K562 (cell line): ENCODE results near the gene RCSD1. TPM values are rescaled to one million over a fixed set of nuclear protein-coding genes. Genes with fewer than 3 reads are reported as not detected.

Experiments used
- ATAC-seq: fragments of 200-7000 bp; cut with Tn5 transposase; 3 replicates; pipeline ENCODE4 v1.9.1; 2020; ENCODE audit warnings: moderate library complexity
- BruUV-seq: library from RNA; stranded (reverse); fragments of 400-500 nt; replicated peaks from 2 replicates; lab custom pipeline; 2021; lab: Mats Ljungman, UMichigan
- CTCF ChIA-PET: fragments of 300-600 bp; formaldehyde crosslinking; extraction: SDS; loops from one replicate; lab custom pipeline; 2021; ENCODE audit warnings: low intra/inter-chr PET ratio; lab: Yijun Ruan, JAX
- POLR2A ChIA-PET: fragments of 300-600, 350-650 bp; sonication (Branson Sonifier 250); formaldehyde crosslinking; extraction: SDS; loops from one replicate; lab custom pipeline; 2021; ENCODE audit warnings: antibody characterized with exemption, inconsistent platforms; lab: Yijun Ruan, JAX
- DNase-seq, 4 experiments: peaks; one replicate each; pipeline versions ENCODE4 v3.0.0 to v3.0.0-alpha.2; 2011 to 2018; ENCODE audit warnings: low spot score in 3 of 4, mixed read lengths in 3 of 4; ENCODE audit errors: extremely low read depth in 1 of 4
- FAIRE-seq: peaks from 2 replicates; lab custom pipeline; 2011; peaks lifted over from hg19 to GRCh38; lab: Jason Lieb, UNC
- H2AFZ ChIP-seq: 2 replicates; pipeline ENCODE4 v1.6.0; 2011; ENCODE audit warnings: low read depth, low read length, control low read depth, inconsistent platforms
- H3K27ac ChIP-seq: fragments of 200-600 bp; 3 replicates; pipeline ENCODE4 v1.8.0; 2011; ENCODE audit warnings: low read depth, mild to moderate bottlenecking, control low read depth, inconsistent platforms, low read length, moderate library complexity, mixed read lengths; ENCODE audit errors: extremely low read depth
- H3K27me3 ChIP-seq, 2 experiments: fragments of 300-600 bp in 1 of 2; 2 replicates in 1 of 2; 3 replicates in 1 of 2; pipeline versions ENCODE4 v1.6.0 to v1.8.0; 2011; ENCODE audit warnings: inconsistent platforms in 2 of 2, low read length in 2 of 2, mild to moderate bottlenecking in 1 of 2, mixed read lengths in 1 of 2, moderate library complexity in 1 of 2; ENCODE audit not compliant: control insufficient read depth in 2 of 2, insufficient read depth in 2 of 2
- H3K36me3 ChIP-seq: fragments of 300-600 bp; 3 replicates; pipeline ENCODE4 v1.8.0; 2011; ENCODE audit warnings: mild to moderate bottlenecking, low read length, inconsistent platforms; ENCODE audit not compliant: control insufficient read depth, insufficient read depth
- H3K4me1 ChIP-seq, 2 experiments: fragments of 200-600 bp in 1 of 2; replicated peaks in 1 of 2; 2 replicates in 1 of 2; 3 replicates in 1 of 2; pipeline versions ENCODE4 v1.5.1 to v1.8.0; 2011; ENCODE audit warnings: inconsistent platforms in 2 of 2, low read length in 2 of 2, mild to moderate bottlenecking in 1 of 2, mixed read lengths in 1 of 2, moderate library complexity in 1 of 2; ENCODE audit not compliant: control insufficient read depth in 2 of 2, insufficient read depth in 2 of 2
- H3K4me2 ChIP-seq: 2 replicates; pipeline ENCODE4 v1.6.1; 2011; ENCODE audit warnings: low read length, control low read depth, inconsistent platforms, mixed read lengths; ENCODE audit not compliant: insufficient read depth
- H3K4me3 ChIP-seq: fragments of 200-600 bp; sonication (generic), shearing (Covaris generic); 2 replicates; pipeline ENCODE4 v1.5.1; 2016; ENCODE audit warnings: control low read depth, inconsistent platforms
- H3K79me2 ChIP-seq: fragments of 200-600 bp; 3 replicates; pipeline ENCODE4 v1.8.0; 2011; ENCODE audit warnings: low read length, inconsistent platforms; ENCODE audit not compliant: control insufficient read depth, insufficient read depth
- H3K9ac ChIP-seq, 2 experiments: 2 replicates each; pipeline versions ENCODE4 v1.6.0 to v1.6.1; 2011; ENCODE audit warnings: low read depth in 2 of 2, low read length in 2 of 2, control low read depth in 1 of 2, inconsistent platforms in 1 of 2, mild to moderate bottlenecking in 1 of 2, mixed read lengths in 1 of 2; ENCODE audit not compliant: insufficient read depth in 1 of 2
- H3K9me1 ChIP-seq: one replicate; pipeline ENCODE4 v1.6.0; 2011; ENCODE audit warnings: inconsistent platforms, mild to moderate bottlenecking, low read length, moderate library complexity; ENCODE audit not compliant: control insufficient read depth, insufficient read depth
- H3K9me3 ChIP-seq: replicated peaks from 2 replicates; pipeline ENCODE4 v1.5.1; 2011; ENCODE audit warnings: low read depth, low read length, inconsistent platforms; ENCODE audit not compliant: control insufficient read depth, insufficient read depth
- H4K20me1 ChIP-seq: replicated peaks from 2 replicates; pipeline ENCODE4 v1.6.1; 2011; ENCODE audit warnings: low read length, inconsistent platforms, mixed read lengths; ENCODE audit not compliant: control insufficient read depth, insufficient read depth
- DPF2 ChIP-seq: fragments of 450-650 bp; IDR thresholded peaks from 2 replicates; pipeline ENCODE4 v1.6.1; 2016
- ETV1 ChIP-seq: fragments of 450-650 bp; conservative IDR thresholded peaks from 2 replicates; pipeline ENCODE4 v1.6.1; 2016; ENCODE audit warnings: missing genetic modification characterization, control low read depth, low read depth, missing compliant biosample characterization
- HNRNPUL1 ChIP-seq: fragments of 200-400 bp; formaldehyde crosslinking; IDR thresholded peaks from 2 replicates; pipeline ENCODE4 v1.6.1; 2017; ENCODE audit warnings: low read length
- ID3 ChIP-seq, 2 experiments: fragments of 250-450 bp in 1 of 2; fragments of 450-650 bp in 1 of 2; sonication (Bioruptor Pico) in 1 of 2; IDR thresholded peaks; 2 replicates each; pipeline versions ENCODE4 v1.6.1 to v1.8.0; 2016 to 2021; ENCODE audit warnings: mild to moderate bottlenecking in 2 of 2, moderate library complexity in 2 of 2, missing compliant biosample characterization in 1 of 2, missing genetic modification characterization in 1 of 2
- KDM4B ChIP-seq, 2 experiments: fragments of 450-650 bp in 1 of 2; sonication (generic) in 1 of 2; IDR thresholded peaks; 2 replicates each; pipeline ENCODE4 v1.6.1; 2016 to 2017; ENCODE audit warnings: borderline replicate concordance in 2 of 2, antibody characterized with exemption in 1 of 2, low read depth in 1 of 2, mild to moderate bottlenecking in 1 of 2
- MYC ChIP-seq, 2 experiments: fragments of 250-450 bp in 1 of 2; sonication (Bioruptor Pico) in 1 of 2; IDR thresholded peaks; 2 replicates each; pipeline versions ENCODE4 v1.5.1 to v1.6.1; 2012 to 2021; ENCODE audit warnings: low read depth in 2 of 2, borderline replicate concordance in 1 of 2, improper control_type of control experiment in 1 of 2, low read length in 1 of 2, mild to moderate bottlenecking in 1 of 2, moderate library complexity in 1 of 2
- NCOA4 ChIP-seq: fragments of 450-650 bp; IDR thresholded peaks from 2 replicates; pipeline ENCODE4 v1.6.1; 2018; ENCODE audit warnings: mild to moderate bottlenecking; ENCODE audit not compliant: partially characterized antibody
- PYGO2 ChIP-seq: fragments of 450-650 bp; IDR thresholded peaks from 2 replicates; pipeline ENCODE4 v1.6.1; 2016; ENCODE audit warnings: mild to moderate bottlenecking, missing genetic modification characterization, moderate library complexity, missing compliant biosample characterization
- SMAD3 ChIP-seq: fragments of 450-650 bp; formaldehyde crosslinking; conservative IDR thresholded peaks from 2 replicates; pipeline ENCODE4 v1.4.0; 2020; ENCODE audit warnings: mild to moderate bottlenecking
- TEAD1 ChIP-seq, 2 experiments: fragments of 450-650 bp in 1 of 2; sonication (generic) in 1 of 2; formaldehyde crosslinking; IDR thresholded peaks; 2 replicates each; pipeline versions ENCODE4 v1.4.0 to v1.8.0; 2020 to 2022; ENCODE audit warnings: mild to moderate bottlenecking in 2 of 2, missing genetic modification reagents in 1 of 2
- TGIF2 ChIP-seq: sonication (generic); formaldehyde crosslinking; IDR thresholded peaks from 2 replicates; pipeline ENCODE4 v1.8.1; 2022; ENCODE audit warnings: mild to moderate bottlenecking, missing genetic modification reagents, moderate library complexity
- ZBTB11 ChIP-seq, 3 experiments: fragments of 200-800 bp in 1 of 3; fragments of 250-450 bp in 1 of 3; fragments of 450-650 bp in 1 of 3; sonication (Bioruptor Pico) in 1 of 3; sonication (Bioruptor generic) in 1 of 3; formaldehyde crosslinking in 1 of 3; IDR thresholded peaks; 2 replicates each; pipeline versions ENCODE4 v1.6.1 to v1.8.0; 2016 to 2022; ENCODE audit warnings: mild to moderate bottlenecking in 2 of 3, missing genetic modification characterization in 2 of 3, missing compliant biosample characterization in 1 of 3, moderate library complexity in 1 of 3
- ZBTB2 ChIP-seq: fragments of 450-650 bp; IDR thresholded peaks from 2 replicates; pipeline ENCODE4 v1.6.1; 2016; ENCODE audit warnings: antibody characterized with exemption
- ZNF3 ChIP-seq: fragments of 250-450 bp; sonication (Bioruptor Pico); IDR thresholded peaks from 2 replicates; pipeline ENCODE4 v1.5.0; 2021; ENCODE audit warnings: mild to moderate bottlenecking, moderate library complexity
- WGBS: fragments of 100-300 bp; shearing (Covaris generic); methylation state at CpG from one replicate; pipeline ENCODE4 v1.1.6; 2016; ENCODE audit warnings: low coverage, mixed read lengths; ENCODE audit not compliant: insufficient coverage; ENCODE audit errors: missing lambda C conversion rate; 5-methylcytosine and 5-hydroxymethylcytosine counted together
- in situ Hi-C: fragments of 300-500 bp; cut with MboI; formaldehyde crosslinking; loops from 4 replicates; pipeline ENCODE4 v1.15.0; 2018; ENCODE audit warnings: inconsistent platforms, mixed read lengths
- intact Hi-C: fragments of 100-400 bp; cut with micrococcal nuclease; formaldehyde crosslinking; loops from 2 replicates; pipeline ENCODE4 v1.14.2; 2022
- polyA plus RNA-seq, 8 experiments: library from polyadenylated mRNA; depleted of rRNA in 4 of 8; stranded (reverse) in 5 of 8; unstranded in 3 of 8; fragments of >200 nt; fragmentation: Nextera tagmentation in 2 of 8; fragmentation: Illumina TruSeq in 1 of 8; extraction: Ambion mirVana in 2 of 8; extraction: Trizol in 1 of 8; gene quantifications; 2 replicates each; pipeline versions ENCODE4 v1.2.1 to v1.2.3, GENCODE V29; 2011 to 2014; ENCODE audit warnings: inconsistent platforms in 1 of 8, missing spikeins in 1 of 8
- total RNA-seq, 7 experiments: library from RNA; depleted of rRNA in 6 of 7; stranded (reverse); fragments of >200 nt in 6 of 7; fragmentation: Illumina TruSeq in 2 of 7; extraction: Trizol in 2 of 7; gene quantifications; 2 replicates each; pipeline versions ENCODE4 v1.2.1 to v1.2.3, GENCODE V29; 2011 to 2021; ENCODE audit warnings: low replicate concordance in 1 of 7

RCSD1 gene
- total and polyA plus RNA-seq, 9 of the 15 experiments (the other 6 are each of a cell fraction or from before 2014, with no cell fraction given) = 7.8 to 69.8 (median 45.3) TPM

- Histone ChIP-seq H3K4me1 (peaks cover 47 to 73% of the 10 kb centered on the region in 2 experiments), H3K4me3 (peak overlapping the region; percentile 77), H3K79me2 (peaks cover 85% of the 10 kb centered on the region)
- no peak for TF ChIP-seq KDM4B (IDR thresholded peaks at IDR 0.05; ENCODE audit: borderline replicate concordance in 2 of 2, low read depth in 1 of 2)
- no peak for TF ChIP-seq TGIF2 (CRISPR knock-in tag)
- TF ChIP-seq ETV1 (tag) = peak; percentile 47
- no peak for TF ChIP-seq HNRNPUL1
- TF ChIP-seq PYGO2 = no peak
- TF ChIP-seq ZBTB2 = no peak
- no peak for TF ChIP-seq MYC (IDR thresholded peaks at IDR 0.05; ENCODE audit: low read depth, low read length)
- TF ChIP-seq MYC (CRISPR knock-in tag; IDR thresholded peaks at IDR 0.05; ENCODE audit: borderline replicate concordance, low read depth) = no peak
- TF ChIP-seq TEAD1 (CRISPR knock-in tag; IDR thresholded peaks at IDR 0.05) = 0 out of 4 replicates have a peak, but pooled peaks of 1 of the 2 experiments have one; percentile 28
- no peak for TF ChIP-seq NCOA4
- TF ChIP-seq DPF2 = 0 out of 2 replicates have a peak, but pooled peaks have one; percentile 36
- 0 out of 2 replicates have a peak, but pooled peaks have one; percentile 15 for TF ChIP-seq SMAD3 (CRISPR knock-in tag)
- no peak for TF ChIP-seq ID3 (CRISPR knock-in tag; IDR thresholded peaks at IDR 0.05)
- 0 out of 2 replicates have a peak, but pooled peaks have one; percentile 56 for TF ChIP-seq ID3 (tag; IDR thresholded peaks at IDR 0.05)
- TF ChIP-seq ZBTB11 (CRISPR knock-in tag; IDR thresholded peaks at IDR 0.05) = peak in 1 of 3 experiments; percentile 48; a peak in 1 of 6 replicates
- TF ChIP-seq ZNF3 (CRISPR knock-in tag) = no peak
These were observed 2.0 kb downstream of the RCSD1 start for GRCh38 chr1:167631936-167632614.

More at GRCh38 chr1:167631936-167632614, 2.0 kb downstream of the RCSD1 start:
- intact Hi-C loops (loop anchor here (2.0 to 10.0 kb wide), 4 partner anchors 57 to 410 kb away; partner anchors contain the start of genes DCAF6, MPC2 and POU2F1), in situ Hi-C loops (no loop called here)
- Histone ChIP-seq H3K27me3 (no peaks in the 10 kb centered on the region), H3K4me2 (peak overlapping the region; percentile 92), H2AFZ (no peak overlapping the region; the same call in 1 of the 2 replicates), H3K9ac (peak overlapping the region; percentile 97 to 99), H3K27ac (peak overlapping the region; percentile 97), H3K9me3 (no peaks in the 10 kb centered on the region), H3K36me3 (peaks cover 57% of the 10 kb centered on the region), H3K9me1 (no peaks in the 10 kb centered on the region), H4K20me1 (peaks cover 6% of the 10 kb centered on the region; the same call in 1 of the 2 replicates)
- FAIRE-seq = peak; percentile 40
- ATAC-seq = peak; percentile 3
- CTCF ChIA-PET = no interaction called here
- WGBS = 0% methylated on average over 4 of the region's 4 CpGs
- DNase-seq = peak in 2 of 4 experiments; percentile 53 to 66
- POLR2A ChIA-PET = interaction anchor here (0.9 to 8.8 kb wide), 10 partner anchors 13 to 89 kb away, joined by 3 to 93 read pairs (median 4); partner anchors contain the start of gene CREG1
- no TSS peak for BruUV-seq
